ENCODE results near the gene ITGA5.
A peak's percentile ranks its signal among the peaks of the same experiment; 100 is the strongest.
"Not testable (repeated sequence)": the region's sequence is repeated elsewhere in the genome, so short reads cannot be mapped to it uniquely, and the experiment has no call there.

Gene ITGA5

DNA sequence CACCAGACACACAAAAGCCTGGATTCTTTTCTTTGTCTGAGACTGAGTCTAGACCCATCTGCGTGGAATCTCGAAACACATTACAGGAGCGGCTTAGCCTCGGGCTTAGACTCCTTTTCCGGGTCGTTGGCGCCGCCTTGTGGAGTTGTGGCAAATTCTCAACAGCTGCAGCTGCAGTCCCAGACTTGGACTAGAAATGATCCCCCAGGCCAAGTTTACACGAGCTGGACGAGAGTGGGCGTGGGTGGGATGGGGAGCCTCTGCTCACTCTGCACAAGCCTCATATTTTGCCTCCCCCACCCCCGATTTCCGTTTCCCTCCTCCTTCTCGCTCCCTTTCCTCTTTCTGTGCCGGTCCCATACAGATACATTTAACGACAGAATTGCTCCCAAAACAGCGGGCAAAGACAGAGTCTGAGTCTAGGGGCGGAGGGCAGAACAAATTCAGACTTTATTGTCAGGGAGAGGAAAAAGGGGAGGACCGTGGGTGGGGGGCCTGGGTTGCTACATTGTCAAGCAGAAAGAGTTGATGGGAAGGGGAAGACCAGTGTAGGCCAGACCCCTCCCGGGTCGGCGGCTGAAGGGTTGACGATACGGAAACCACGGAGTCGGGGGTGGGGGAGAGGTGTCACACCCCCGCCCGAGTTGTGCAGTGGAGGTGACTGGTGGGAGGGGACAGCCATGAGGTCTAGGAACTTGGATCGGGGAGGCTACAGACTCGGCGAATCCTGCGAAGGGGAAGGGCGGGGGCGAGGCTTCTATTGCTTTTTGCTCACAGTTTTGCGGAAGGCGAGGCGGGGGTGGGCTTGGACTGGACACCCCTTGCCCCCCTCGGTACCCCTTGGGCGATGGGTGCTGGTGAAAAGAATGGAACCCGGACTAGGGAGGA lies 50.1 kb downstream of the ITGA5 start:
- DNase-seq: peak; percentile 93

DNA sequence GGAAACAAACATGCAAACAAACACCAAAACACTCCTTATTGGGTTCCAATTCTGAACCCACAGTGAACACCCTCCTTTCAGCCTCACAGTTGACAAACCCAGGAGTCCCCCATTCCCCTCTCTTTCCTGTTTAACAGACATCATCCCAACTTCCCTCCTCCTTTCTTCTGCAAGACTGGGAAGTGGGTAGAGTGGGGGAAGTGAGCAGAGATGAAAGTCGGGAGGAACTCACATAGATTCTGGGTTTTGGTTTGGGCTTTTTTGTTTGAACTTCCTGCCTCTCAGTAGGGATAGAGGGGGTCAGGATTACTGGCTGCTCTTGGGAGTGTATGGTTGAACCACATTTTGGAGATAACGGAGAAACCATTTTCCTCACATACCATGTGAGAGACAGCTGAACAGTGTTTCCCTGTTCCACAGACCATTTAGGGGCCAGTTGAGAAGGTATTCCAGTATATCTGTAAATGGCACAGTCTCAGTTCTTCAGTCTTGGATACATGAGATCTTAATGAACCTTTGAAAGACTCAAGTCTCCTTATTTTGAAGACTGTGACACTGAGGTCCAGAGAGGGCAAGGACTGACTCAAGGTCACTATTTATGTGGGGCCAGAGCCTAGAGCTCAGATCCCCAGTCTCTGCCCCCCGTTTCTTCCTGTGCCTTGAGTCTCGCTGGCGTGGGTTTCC lies 50.9 kb downstream of the ITGA5 start:
- no peak for DNase-seq

DNA sequence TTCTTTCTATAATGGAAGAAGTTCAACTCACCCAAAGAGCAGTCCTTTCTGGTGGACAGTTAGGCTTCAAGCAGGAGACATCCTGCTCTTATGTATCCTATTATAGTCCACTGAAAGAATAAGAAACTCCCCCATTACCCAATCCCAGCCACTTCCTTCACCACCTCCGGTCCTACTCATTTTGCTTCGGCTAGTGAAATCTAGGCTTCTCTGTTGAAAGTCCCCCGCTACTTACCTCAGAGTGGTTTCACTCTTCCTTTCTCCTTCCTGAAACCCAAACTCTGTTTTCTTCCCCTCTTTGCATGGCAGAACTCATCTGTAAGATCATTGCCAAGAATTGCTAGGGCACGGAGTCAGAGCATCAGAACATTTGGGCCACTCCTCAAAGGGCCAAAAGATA lies 54.7 kb downstream of the ITGA5 start, which contains the start of gene GPR84:
GPR84 (minus strand) TSS at position 74 of the 400 bp plus-strand sequence. CDS start 635 bp downstream, outside the sequence.
- no peak for DNase-seq

DNA sequence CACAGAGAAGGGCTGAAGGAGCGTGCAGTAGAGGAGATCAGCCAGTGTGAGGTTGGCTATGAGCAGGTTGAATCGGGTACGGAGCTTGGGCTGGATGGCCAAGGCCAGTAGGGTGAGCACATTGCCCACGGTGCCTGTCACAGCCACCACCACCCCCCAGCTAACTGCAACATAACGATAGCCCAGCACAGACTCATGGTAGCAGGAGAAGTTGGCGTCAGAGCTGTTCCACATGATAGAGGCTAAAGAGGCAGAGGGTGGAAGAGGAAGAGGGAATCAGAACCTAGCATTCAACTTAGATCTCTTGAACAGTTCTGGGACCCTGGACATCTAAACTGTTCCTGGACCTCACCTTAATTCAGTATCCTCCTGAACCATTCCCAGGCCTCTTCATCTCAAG lies 55.4 kb downstream of the ITGA5 start:
- DNase-seq: no peak

DNA sequence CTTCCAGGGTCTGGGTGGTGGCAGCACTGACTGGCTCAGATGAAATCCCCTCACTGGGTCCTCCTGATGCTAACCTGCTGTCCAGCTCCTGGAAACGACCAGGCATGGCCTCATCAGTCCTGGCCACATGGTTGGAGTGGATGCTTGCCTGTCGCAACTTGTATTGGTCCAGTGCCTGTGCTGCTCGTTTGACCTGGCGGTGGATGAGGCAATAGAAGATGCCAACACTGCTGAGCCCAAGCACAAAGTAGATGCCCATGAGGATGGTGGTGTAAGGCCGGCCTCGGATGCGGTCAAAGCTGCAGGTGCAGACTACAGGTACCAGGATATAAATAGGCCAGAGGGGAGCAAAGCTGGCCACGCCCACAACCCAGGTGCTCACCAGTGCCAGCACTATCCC lies 56.0 kb downstream of the ITGA5 start:
- no peak for DNase-seq

DNA sequence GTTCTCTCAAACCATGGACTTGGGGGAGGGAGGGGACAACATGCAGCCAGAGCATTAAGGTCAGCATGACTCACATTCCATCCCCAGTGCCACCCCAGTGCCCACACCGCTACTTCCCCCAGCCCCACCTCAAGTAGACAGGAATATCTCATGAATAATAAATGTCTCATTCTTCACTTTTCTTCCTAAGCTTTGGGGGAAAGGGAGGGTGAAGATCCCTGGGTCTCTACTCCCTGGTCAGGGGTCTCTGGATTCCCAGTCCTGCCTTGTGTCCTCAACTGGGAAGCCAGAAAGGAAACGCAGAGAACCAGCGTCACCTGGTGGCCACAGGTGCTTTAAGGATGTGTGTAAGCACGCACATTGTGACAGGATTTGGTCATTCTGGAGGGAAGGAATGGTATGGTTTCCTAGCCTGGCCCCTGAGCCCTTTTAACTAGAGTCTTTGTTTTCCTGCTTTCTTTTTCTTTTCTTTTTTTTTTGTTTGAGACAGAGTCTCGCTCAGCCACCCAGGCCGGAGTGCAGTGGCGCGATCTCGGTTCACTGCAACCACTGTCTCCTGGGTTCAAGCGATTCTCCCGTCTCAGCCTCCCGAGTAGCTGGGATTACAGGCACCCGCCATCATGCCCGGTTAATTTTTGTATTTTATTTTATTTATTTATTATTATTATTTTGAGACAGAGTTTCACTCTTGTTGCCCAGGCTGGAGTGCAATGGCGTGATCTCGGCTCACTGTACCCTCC lies 58.2 kb downstream of the ITGA5 start:
- DNase-seq: peak; percentile 56

DNA sequence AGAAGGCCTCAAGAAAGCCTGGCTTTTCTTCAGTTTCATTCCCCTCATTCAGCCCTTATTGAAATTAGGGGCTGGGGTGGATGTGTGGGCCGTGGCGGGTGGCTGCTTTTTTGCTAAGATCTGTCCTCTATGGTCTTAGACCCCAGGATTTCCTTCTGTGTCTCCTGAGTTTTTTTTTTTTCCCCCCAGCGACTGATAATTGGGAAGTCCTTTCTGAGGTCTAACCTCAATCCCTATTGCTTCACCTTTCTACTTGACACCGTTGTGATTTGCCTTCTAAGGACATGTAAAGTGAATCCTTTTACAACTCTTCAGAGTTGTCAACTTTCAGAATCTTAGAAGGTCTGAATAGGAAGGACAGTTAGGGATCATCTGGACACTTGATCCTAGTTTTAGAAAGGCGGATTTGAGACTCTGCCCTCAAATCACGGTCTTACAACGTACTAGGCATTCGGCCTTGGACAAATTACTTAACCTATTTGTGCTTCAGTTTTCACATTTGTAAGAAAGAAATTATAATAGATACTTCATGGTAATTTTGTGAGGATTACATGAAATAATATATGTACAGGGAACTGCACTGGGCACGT lies 59.2 kb downstream of the ITGA5 start:
- DNase-seq: no peak

DNA sequence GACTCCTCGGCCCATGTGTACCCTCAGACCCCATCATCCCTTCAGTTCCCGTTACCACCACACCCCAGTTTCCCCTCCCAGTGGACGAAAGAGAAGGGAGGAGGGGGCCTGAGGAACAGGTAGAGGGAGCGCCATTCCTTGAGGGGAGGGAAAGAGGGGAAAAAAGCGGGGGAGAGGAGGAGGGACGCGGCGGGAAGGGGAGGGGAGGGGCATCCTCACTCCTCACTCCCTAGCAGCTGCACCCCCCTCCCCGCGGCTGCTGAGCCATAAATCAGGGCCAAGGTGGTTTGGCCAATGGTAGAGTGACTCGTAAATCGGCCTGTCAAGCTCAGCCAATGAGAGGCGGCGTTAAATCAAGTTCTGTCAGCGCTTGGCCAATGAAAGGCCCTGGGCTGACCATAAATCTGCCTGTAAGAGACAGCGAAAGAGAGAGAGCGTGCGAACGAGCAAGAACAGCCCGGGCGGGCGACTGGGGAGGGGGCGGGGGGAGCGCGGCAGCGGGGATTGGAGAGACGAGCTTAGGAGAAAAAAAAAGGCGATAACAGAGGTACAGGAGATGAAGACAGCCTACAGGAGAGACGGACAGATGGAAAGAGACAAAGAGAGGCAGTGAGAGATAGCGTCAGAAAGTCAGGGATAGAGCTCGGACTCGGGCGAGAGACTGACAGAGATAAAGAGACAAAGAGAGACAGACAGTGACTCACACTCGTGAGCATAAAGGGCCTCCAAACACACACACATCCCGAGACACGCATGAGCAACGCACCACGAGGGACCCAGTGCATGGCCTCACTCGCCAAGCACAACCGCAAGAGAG lies 59.9 kb downstream of the ITGA5 start:
- peak; percentile 86 for DNase-seq

DNA sequence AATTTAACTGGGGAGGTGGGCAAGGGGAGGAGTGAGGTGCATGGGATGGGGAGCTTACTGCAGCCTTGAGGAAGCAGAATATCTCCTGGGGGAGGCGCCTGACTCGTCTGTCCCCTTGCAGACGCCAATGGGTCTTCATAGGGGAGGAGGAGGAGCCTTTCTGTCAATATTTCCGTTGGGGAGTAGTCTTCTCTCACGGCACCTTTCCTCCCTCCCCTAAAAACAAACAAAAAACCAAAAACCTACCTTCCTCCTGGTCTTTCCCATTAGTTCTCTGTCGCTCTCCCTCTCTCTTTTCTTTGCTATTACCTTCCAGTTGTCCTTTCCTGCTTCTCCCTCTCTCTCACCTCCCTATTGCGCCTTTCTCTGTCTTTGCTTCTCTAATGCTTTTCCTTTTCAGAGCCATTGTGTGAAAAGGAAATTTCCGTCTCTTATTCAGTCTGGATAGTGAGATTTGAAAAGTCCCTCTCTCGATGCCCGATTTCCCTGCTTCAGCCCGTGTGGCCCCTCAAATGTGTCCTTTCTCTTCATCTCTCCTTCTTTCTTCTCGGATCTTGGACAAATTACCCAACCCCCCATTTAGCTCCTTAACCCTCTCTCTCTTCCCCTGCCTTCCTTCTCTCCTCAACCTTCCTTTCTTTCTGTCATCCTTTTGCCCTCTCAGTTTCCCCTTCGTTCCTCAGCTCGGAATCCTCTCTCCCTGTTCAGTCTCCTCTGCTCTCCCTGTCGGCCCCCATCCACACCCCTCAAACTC lies 60.7 kb downstream of the ITGA5 start:
- peak; percentile 40 for DNase-seq

DNA sequence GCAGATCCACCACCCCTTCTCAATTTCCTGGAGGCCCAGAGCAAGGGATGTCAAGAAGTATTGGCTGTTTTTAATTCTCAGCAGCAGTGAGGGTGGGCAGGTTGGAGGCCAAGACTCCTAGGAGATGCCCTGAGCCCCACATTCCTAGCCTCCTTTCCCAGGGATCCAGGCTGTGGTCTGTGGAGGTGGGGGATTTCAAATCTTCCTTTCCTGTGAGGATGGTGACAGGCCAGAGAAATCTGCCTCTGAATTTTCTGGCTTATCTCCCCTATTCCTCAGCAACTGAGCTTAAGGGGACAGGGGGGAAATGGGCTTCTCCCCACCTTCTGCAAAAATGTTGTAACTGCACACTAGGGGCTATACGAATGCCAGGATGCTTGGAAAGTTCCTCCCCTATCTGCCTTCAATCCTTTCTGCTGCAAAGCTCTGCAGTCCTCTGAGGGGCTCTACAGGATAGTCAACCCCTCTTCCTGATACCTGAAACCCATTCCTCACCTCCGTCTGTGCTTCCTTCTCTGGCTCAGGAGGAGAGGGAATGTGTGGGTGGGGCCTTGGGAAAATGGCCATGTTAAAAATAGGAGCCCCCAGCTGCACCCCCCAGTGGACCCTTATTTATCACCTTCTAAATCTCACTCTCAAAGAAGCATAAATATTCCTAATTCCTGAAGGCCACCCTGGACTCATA lies 61.4 kb downstream of the ITGA5 start:
- no peak for DNase-seq

DNA sequence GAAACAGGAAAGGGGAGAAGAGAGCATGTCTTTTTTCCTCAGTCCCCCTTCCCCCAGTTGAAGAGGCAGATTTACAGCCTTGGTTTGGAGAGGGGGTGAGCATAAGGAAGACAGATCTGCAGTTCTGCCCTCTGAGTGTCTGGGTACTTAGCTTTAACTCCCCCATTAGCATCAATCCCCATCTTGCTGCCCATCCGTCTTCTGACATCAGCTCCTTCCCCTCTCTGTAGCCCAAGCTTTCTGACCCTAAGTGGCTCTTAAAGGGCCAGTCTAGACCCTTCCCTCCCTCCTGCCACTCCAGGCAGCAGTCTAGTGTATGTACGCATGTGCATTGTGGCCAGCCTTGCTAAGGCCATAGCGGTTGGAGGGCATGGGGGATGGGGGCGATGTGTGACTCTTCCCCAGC lies 62.1 kb downstream of the ITGA5 start:
- no peak for DNase-seq

DNA sequence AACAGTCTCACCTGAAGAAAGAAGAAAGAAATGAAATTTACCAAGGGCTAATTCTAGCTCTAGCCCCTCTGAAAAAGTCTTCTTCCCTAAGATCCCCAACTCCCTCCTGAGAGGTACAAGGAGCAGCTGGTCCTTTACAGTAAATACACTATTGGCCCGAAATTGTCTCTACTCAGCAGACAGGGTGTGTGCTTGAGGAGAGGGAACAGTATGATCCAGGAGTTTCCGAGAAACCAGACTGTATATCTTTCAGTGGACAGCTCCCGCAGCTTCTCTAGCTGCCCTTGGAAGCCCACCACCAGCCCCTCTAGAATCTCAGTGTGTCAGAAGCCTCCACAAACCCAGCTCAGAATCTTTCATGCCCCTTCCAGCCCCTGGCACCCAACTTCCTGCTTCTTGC lies 62.8 kb downstream of the ITGA5 start:
- DNase-seq: no peak

DNA sequence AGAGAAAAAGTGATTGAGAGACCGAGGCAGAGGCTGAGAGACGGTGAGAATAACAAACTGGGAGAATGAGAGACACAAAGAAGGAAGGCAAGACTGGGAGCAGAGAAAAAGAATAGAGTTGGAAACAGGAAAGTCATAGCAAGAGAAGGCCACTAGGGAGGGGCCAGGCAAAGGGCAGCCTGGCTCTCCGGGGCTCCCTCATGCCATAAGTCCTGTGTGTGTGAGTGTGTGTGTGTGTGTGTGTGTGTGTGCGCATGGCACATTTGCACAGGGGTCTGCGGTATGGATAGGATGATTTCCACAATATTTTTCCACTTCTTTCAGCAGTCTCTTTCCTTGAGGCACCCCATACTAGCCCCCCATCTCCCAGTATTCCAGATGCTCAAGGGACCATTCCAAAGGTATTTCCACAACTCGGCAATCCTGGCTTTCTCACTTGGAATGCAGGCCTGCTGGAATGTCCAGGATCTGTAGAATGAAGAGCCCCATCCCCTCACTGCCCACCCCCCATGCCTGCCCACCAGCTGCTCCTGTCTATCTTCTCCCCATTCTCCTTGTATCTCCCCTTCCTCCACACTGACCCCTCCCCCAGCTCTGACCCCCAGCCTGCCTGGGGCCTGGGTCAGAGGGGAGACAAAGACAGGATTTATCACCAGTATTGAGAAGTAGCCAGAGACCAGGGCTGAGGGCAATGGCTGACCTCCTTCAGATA lies 63.8 kb downstream of the ITGA5 start:
- no peak for DNase-seq

DNA sequence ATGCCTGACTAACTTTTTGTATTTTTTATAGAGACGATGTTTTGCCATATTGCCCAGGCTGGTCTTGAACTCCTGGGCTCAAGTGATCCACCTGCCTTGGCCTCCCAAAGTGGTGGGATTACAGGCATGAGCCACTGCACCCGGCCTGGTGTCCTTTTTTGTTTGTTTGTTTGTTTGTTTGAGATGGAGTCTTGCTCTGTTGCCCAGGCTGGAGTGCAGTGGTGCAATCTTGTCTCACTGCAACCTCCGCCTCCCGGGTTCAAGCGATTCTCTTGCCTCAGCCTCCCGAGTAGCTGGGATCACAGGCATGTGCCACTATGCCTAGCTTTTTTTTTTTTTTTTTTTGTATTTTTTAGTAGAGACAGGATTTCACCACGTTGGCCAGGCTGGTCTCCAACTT lies 64.8 kb downstream of the ITGA5 start:
- DNase-seq: not testable (repeated sequence)

DNA sequence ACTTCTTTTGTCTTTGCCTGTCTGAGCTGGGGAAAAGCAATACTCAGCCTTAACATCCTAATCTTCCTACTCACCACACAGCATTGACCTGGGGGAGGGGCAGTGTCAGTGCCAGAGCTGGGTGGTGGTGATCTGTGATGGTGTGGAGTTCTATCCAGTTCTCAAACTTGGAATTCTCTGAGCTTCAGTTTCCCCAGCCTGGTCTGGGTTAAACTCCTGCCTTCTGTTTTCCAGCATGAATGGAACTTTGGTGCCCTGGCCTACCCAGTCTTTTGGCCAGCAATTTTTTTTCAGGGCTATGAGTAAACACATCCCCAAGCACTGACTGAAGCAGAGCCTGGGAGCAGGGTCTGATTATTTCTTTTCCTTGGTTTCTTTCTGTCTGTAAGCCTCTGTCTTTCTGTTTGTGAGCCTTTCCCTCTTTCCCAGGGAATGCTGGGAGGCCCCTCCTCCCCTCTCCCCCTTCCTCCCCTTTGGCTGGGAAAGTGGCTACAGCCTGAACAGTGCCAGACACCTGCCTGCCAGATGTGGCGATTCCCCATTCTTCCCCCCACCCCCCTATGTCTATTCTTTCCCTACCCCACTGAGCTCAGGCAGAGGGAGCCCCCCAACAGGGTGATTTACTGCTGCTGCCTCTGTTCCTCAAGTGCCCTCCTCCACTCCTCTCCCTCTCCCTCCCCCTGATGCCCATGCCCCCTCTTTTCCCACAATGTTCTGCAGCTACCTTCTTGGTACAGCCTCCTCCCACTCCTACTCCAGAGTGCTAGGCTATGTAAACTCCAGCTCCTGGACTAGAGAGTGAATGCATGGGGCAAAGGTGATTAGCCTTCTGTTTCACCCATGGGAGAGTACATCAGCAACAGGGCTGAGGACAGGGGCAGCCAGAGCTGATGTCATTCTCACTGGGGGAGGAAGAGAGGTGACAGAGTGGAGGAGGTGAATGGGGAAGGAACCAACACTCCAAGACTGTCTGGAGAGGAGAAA lies 65.9 kb downstream of the ITGA5 start:
- DNase-seq: no peak

DNA sequence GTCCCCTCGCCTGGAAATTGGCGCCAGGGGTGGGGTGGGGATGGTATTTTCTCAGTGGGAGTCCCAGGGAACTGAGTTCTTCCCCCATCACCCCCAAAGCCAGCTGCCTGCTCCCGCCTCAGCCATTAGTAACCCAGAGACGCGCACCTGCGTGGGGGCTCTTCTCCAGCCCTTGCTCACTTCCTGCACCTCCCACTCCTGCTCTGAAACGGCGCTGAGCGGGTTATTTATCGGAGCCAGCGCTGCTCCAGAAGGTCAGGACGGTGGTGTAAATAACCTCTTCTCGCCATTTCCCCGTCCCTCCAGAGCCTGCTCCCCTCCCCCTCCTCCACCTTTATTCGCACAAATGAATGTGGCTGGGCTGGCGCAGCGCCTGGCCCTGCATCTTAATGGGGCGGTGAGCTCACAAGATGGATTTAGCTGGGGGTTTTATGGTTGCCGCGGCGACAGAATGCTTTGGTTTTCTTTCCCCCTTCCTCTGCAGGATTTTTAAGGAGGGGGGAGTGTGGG lies 67.0 kb downstream of the ITGA5 start:
- peak; percentile 31 for DNase-seq

DNA sequence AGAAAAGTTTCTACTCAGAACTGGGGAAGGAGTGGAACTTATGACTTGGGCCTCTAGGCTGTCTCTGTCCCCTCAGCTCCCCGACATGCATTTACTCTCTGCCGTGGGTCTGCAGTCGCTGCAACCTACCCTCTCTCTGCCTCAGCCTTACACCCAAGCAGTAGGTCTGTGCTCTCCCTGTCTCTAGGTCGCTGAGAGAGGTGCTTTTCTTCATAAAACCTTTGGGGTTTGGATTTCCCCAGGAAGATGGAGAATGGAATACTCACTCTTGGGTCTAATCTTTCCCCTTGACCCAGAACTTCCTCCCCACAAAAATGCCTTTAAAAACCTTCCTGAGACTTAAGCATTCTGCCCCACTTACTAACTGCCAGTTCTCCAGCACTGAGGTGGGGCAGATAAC lies 67.7 kb downstream of the ITGA5 start:
- DNase-seq: no peak

DNA sequence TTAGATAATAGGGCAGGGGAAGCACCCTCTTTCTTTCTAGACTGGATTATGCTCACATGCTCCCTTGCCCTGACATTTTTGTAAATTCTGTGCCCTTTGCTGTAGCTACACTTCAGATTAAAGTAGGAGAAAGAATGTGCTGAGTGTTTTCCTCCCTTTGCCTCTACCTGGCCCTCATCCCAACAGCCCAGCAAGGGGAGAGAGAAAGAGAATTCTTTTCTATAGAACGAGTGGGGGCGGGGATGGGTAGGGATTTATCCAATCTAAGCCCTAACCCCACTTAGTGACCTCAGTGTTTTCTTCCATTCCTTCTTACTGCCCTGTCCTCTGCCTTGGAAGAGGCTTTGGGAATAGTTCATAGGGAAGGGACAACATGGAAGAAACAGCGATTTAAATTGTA lies 68.3 kb downstream of the ITGA5 start:
- no peak for DNase-seq

DNA sequence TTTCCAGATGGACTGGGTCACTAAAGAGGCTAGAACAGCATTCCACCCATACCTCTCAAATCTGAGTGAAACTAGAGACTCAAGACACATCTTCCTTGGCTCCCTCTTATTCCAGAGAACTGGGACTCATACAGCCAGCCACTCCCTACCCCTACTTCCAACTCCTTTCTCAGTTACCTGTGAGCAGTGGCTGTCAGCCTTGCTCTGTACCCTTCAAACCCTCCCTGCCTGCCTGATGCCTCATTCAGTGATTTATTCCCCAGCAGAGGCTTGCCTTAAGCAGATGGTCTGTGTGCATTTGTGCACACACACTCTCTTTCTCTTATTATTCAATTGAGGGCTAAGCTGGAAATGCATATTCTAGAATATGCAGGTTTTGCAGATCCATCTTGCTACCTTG lies 69.4 kb downstream of the ITGA5 start:
- no peak for DNase-seq
